NCI-H187 (cell line): ENCODE results near the gene HOXC12.

Experiments
- DNase-seq, 2 experiments: peaks; one replicate each; lab custom pipeline; 2025; lab: John Stamatoyannopoulos, UW

HOXC12 gene, protein sequence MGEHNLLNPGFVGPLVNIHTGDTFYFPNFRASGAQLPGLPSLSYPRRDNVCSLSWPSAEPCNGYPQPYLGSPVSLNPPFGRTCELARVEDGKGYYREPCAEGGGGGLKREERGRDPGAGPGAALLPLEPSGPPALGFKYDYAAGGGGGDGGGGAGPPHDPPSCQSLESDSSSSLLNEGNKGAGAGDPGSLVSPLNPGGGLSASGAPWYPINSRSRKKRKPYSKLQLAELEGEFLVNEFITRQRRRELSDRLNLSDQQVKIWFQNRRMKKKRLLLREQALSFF

DNA sequence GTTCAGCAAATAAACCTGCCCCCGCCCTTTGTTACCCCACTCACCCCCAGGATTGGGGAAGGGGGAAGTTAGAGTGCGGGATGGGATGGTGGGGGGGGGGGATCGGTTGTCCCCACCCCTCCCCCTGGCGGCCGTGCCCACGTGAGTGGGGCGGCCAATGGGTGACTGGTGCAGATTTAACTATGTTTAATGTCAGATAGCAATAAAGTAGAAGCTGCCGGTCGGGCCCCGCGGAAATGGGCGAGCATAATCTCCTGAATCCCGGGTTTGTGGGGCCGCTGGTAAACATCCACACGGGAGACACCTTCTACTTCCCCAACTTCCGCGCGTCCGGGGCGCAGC lies at the start of gene HOXC12:
HOXC12 (plus strand) TSS at position 210 of the 342 bp plus-strand sequence; CDS start at position 237, 27 bp downstream.
- DNase-seq: no peak

DNA sequence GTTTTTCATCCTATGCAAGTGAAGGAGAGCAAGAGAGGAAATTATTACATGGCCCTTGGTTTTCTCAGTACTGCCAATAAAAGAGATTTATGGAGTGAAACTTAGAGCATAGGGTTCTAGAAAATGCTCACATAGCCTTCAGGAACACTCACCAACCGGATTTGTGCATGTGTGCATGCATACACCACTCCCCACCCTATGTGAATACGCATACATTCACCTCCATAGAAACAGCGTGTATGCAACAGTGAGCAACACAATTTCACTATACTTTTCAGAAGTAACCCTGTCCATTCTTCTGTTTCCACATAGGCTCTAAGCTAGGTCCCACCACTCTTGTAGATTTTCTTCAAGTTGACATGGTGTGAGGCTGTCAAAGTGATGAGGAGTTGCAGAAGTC lies 47.6 kb upstream of the HOXC12 start:
- no peak for DNase-seq

DNA sequence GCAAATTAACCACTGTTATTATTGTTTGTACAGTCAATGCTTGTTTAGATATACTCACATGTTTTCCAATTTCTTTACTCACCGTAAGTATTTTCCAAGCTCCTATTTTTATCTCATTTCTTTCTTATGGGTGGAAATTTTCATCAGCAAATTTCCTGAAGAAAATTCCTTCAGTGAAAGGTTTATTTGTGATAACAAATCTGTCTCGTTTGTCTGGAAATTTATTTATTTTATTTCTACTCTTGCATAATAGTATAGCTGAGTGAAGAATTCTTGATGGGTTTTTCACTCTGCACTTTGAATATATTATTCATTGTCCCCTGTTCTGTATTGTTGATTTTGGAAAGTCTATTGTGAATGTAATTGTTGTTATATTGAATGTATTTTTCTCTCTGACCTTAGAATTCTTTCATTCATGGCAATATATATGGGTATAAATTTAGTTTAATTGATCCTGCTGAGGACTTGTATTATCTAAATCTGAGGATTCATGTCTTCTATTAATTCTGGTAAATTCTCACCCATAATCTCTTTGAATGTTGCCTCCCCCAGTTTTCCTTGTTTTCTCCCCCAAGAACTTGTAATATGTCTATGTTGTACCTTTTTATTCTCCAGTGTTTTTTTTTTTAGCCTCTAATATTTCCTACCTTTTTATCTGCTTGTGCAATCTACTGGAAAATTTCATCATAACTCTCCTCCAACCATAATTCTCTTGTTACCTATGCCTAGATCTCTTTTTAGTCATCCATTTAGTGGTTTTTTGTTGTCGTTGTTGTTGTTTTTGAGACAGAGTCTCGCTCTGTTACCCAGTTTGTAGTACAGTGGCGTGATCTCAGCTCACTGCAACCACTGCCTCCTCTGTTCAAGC lies 37.7 kb upstream of the HOXC12 start:
- no peak for DNase-seq

DNA sequence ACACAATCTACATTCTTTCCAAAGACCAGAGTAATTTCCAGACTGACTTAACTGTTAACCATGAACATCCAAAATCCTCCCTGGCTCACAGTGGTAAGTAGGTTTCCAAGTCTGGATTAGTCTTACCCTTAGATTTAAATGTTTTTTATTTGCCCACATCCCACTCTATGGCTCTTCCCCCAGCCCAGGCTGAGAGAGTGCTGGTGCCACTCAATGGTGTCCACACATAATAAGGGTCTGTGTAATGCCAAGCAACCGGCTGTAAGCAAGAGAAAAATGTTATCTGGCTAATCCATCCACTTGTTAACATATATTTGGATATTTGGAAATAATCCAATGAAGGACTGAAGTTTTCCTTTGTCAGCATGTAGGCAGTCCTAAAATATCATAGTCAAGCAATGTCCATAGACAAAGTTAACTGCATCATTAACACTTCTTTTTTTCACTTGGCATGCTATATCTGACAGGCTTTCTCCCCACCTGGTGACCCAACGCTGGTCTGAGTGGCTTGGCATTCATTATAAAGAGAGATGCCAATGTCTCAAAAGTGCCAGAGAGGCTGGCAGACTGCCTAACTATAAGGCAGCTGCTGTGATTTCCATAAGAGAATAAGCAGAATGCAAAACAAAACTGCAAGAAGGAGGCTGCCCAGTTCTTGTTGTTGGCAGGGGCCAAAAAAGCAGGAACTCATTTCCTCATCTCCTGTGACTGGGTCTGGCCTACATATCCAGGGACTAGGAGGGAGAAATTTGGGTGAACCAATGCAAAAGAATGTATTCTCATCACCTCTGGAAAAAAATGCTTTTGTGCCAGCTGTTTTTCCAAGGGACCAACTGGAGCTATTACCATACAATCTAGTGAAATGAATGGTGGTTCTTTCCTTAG lies 29.9 kb upstream of the HOXC12 start:
- no peak for DNase-seq

DNA sequence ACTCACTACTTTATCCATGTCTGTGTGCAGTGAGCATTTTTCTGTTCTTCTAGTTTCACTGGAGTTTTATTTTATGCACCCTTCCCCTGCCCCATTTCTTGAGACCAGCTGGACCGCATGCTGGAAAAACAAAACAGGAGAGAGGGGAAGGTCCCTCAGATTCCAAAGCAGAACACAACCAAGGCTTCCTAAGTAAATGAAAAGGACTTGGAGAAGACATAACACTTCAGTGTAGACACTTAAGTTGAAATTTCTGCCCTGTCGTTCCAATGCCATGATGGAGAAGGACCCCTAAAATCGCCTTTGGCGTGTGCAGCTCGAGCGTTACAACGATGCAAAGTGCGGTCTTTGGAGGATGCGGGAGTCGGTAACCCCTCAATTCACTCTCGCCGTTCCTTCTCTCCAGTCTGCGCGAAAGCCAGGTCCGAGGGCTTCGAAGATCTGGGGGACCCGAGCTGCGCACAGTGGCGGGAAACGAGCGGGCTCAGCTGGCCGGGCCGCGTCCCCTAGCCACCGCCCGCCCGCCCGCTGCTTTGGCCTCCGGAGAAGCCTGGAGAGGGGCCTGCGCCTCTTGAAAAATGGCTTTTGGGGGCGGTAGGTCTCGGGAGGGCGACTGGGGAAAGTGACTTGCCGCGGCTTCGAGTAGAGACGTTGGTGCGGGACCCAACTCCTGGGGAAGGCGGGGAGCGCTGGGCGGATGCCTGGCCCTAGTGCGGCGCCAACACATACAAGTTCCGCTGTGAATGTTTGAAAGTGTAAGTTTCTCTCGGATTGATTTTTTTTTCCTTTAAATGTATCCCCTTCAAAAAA lies 27.3 kb upstream of the HOXC12 start:
- DNase-seq: no peak

DNA sequence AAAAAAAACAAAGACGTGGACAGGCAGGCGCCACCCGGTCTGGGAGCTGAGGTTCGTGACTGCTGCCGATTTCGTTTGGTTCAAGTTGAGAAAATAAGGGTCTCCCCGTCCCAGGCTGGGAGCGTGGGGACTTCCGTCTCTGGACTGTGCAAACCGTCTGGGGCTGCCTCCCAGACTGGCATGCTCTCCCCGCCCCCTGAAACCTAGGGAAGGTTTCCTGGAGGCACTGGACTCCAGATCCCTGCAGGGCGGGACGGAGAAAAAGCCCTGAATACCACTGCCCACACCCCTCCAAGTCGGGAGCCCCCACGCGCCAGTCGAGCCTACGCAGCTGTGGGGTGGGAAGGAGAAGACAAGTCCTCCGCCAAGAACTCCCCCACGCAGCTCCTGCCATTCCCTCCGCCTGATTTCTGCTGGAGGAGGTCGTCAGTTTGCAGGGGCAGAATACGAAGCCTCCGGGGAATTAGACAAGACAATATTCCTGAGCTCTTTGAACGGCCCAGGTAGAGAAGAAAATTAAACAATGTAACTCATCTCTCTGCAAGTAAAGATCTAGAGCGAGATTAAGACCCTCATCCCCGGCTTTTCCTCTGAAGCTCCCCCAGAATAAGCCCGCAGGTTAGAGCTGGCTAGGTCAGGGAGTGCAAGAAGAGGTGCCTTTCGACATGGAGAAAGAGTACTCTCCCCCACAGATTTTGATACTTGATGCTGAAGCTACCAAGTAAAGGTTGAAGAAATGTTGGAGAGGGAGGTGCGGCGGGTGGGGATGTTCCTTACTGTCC lies 26.5 kb upstream of the HOXC12 start:
- no peak for DNase-seq

DNA sequence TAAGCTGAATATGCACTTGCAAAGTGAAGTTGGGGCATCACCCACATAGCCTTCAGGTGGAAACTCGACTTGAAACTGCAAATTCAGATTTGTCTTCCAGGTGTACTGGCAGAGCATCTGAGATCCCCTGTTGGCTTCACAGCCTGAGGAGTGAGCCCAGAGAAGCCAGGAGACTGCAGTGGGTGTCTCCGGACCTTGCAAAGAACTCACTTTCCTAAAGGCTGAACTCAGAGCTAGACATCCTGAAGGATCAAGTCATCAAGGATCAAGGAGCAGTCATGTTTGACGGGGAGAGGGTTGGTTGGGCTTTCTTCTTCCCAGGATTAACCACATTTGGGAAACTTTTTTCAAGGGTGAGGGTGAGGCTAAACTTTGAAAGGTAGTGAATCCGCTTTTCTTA lies 25.2 kb upstream of the HOXC12 start:
- no peak for DNase-seq

DNA sequence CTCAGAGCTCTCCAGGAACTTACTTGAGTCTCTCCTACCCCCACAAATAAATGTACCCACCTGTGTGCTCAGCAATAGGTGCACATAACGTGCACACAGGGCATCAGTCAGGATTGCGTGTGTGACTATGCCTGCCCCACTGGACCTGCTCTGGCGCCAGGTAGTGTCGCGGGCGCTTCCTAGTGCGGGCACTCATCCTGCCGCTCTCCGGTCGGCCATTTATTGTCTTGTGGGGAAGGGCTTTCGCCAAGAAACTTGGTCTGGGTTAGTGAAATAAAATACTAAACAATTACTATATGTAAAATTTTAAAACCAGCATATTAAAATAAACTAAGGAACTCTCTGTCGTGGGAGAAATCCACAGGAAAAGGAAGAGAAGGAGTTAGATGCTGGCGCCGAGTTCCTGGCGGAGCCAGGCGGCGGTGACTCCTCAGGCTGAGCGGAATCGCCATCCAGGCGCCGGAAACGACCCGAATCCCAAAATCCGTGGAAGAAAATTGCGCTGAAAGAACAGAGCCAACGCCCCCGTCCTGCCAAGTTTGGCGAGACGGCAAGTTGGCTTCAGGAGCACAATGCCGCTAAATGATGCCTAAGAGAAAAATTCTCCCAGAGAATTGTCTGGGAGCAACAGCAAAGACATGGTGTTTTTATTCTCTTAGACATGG lies 24.0 kb upstream of the HOXC12 start:
- no peak for DNase-seq

DNA sequence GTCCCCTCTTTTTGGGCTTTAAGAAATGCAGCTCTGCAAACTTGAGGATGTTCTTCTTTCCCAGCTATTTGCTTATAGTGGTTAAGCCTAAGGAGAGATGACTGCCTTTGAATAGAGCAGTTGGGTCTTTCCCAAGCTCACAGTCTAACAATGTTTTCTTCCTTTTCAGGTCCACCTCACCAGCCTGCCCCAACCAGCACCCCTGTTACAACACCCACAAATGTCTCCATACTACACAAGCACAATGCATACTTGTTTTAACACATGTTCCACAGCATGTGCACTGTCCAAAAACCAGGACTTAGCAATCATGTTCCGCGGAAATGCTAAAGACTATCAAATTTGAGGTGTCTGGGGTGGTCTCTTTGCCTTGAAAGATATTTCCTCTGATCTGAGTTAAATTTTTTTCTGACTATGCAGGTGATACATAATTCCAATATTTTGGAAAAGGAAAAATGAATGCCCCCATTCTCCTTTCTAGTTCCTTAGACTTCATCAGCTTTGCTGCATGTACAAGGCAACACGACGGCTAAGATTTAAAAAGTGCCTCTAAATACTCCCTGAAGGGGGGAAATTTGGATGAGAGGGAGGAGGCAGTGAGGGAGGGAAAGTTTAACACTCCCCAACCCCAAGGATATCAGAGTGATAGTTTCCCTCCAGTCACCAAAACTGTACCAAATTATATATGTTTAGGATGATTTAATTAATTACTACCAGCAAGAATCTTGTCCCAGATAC lies 22.7 kb upstream of the HOXC12 start:
- DNase-seq: no peak

DNA sequence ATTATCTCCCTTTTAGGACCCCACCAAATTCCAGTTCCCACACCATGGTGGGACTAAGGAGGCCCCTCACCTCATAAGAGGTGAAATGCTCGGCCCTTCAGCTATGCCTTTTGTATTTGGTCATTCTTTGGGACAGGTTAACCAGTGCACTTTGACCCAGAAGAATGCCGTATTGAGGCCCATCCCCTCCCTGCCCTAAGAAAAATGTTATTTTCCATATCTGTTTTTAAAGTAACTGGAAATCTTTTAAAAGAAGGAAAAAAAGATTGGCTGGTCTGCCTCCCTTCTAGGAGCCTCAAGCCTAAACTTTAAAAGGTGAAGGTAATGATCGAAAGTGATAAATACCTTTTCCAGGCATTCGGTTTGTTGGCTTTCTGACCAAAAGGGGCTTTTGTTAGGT lies 21.8 kb upstream of the HOXC12 start:
- DNase-seq: no peak

DNA sequence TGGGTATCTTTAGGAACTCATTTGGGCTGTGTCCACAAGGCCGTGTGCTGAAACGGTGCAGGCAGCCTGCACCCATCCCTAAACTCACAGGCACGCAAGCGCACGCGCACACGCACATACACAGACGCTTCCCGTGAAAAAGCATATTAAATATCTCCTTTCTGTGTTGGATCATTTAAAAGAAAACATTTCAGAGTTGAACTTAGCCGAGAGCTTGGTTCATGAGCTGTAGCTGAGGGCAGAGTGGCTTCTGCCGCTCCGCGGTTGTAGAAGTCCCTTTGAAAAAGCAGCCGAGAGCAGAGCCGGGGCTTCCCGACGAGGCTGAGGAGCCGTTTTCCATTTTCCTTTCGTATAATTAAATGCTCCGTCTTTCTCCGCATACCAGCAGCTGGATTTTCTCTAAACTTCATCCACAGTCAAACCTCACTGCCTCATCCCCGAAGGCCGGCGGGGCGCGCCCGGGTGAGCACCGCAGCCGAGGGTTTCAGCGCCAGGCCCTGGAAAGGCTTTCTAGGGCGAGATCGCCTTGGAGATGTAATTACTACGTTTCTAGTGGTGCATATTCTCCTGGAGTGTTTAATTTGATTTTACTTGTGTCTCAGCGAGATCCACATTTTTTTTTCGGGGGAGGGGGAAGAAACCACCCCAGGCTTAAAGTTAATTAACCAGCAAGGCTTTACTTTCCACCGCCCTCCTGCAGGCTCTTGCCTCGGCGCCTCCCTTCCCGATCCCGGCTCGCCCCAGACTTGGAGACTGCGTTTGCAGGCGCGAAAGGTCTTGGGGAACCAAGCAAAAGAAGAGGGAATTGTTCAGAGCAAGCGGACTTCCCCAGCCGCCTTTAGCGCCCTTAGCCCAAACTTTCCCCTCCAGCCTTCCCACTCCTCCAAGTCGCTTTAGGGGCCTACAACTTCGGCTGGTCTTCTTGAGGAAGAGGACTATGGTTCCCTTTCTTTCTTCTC lies 19.0 kb upstream of the HOXC12 start:
- no peak for DNase-seq

DNA sequence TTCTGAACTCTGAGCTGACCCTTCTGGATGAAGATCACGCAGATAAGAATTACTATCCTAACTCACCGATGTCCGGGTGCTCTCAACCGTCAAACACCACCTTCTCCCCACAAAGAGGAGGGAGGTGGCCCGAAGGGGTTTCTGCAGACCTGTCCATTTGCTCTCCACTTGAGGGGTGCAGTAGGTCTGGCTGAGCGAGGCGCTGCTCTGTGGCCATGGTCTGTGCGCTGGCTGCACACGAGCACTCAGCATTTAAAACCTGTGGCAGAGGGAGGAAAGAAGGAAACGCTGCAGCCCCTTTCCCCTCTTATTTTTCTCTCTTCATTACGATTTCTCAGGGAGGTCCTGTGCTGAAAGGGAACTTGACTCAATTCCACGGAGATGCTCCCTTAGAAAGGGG lies 17.6 kb upstream of the HOXC12 start:
- DNase-seq: no peak

DNA sequence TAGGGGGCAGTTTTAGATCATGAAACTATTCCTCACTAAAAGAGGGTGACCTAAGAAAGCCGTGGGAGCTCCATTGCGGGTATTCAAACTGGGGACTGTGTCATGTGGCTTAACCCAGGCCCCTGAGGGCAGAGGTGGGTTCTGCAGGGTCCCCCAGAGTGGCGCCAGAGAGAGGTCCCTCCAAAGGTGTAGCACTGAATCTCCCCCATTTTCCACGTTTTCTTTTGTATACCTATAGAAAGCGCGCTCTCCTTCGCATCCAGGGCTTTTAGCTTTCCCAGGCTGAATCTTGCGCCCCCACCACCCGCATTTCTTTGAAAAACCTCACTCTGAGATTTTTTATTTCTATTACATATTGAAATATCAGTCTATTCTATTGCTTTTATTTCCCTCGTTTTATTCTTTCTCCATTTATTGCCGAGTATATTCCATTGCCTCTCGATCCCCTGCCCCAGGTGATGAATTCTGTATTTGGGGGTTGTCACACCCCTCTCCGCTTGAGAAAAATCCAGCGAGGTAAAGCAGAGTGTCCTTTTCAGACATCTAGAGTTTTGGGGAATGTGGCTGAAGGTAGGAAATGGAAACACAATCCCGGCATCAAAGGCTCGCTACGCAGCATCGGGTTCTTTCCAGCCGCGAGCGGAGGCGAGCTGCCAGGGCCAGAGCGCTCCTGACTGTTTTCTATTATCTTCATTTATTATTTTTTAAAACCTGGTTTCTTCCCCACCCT lies 16.9 kb upstream of the HOXC12 start:
- DNase-seq: peak in 1 of 2 experiments; percentile 77

DNA sequence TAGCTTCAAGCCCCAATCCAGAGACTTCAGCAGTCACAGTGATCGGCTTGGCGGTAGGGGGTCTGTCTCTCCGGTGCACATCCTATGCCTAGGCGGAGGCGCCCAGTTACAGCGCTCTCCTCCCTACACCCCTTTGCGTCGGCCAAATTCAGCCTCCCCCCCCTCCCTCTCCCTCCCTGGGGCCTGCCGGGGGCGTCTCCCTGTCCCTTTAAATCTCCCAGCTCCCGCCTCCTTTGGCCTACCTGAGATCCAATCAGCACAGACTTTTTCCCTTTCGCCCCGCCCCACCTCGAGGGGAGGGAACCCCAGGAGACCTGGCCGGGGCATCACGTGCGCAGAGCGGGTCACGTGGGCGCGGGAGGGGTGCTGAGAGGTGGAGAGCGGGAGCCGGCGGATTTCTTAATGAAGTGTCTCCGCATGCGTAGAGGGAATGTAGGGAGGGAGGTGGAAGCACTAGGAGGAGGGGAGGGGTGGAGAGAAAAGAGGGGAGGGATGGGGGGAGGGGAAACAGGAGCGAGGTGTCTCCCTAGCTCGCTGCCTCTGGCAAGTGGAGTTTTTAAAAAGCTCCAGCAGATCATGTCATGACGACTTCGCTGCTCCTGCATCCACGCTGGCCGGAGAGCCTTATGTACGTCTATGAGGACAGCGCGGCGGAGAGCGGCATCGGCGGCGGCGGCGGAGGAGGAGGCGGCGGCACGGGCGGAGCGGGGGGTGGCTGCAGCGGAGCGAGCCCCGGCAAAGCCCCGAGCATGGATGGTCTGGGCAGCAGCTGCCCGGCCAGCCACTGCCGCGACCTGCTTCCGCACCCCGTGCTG lies 16.2 kb upstream of the HOXC12 start, which contains the start of gene HOXC13:
HOXC13 (plus strand) TSS at position 506 of the 815 bp plus-strand sequence; CDS start at position 582, 76 bp downstream.
- peak; percentile 99 to 100 for DNase-seq

DNA sequence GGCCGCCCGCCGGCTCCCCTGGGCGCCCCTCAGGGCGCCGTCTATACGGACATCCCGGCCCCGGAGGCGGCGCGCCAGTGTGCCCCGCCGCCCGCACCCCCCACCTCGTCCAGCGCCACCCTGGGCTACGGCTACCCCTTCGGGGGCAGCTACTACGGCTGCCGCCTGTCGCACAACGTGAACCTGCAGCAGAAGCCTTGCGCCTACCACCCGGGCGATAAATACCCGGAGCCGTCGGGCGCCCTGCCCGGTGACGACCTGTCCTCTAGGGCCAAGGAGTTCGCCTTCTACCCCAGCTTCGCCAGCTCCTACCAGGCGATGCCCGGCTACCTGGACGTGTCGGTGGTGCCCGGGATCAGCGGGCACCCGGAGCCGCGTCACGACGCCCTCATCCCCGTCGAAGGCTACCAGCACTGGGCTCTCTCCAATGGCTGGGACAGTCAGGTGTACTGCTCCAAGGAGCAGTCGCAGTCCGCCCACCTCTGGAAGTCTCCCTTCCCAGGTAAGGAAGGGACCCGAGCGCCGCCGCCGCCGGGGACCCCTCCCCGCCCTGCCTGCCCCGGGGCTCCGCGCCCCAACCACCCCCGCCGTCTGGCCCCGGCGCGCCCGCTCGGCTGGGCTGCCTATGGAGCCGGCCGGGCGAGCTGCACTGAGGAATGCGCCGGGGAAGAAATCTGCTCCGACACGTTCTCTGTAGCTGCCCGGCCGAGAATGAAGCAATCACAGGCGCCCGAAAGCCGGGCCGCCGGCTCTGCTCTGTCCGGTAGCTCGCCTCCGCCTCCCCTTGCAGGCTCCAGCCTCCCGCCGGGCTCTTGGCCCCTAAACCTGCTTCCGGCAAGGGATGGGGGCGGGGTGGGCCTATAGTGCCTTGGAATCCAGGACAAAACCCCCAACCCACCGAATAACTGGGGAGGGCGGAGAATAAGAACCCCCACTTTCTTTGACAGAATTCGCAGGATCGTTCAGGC lies 15.3 kb upstream of the HOXC12 start:
- DNase-seq: no peak
